OCI-LY3 (cell line): ENCODE data around the gene COPZ2.

Experiments
- CTCF ChIP-seq: fragments of 200-600, 300-600 bp; sonication (generic); IDR thresholded peaks from 2 replicates; pipeline ENCODE4 v1.5.1; 2014; ENCODE audit warnings: antibody characterized with exemption, low read length, low read depth
- EZH2phosphoT487 ChIP-seq: fragments of 200-600 bp; shearing (Covaris generic); IDR thresholded peaks from 2 replicates; pipeline ENCODE4 v1.6.1; 2018; ENCODE audit warnings: antibody characterized with exemption, mixed run types, low read depth

GRCh38 chr17:48014595-48015111 is 22.9 kb downstream of the COPZ2 start:
- no peak for TF ChIP-seq CTCF
- TF ChIP-seq EZH2phosphoT487 = no peak
